Measurements from ENCODE around the gene POC1B. TPM values are rescaled to one million over a fixed set of nuclear protein-coding genes. Genes with fewer than 3 reads are reported as not detected.

Gene POC1B
- total RNA-seq, 4 donors from 2014 or later = 17.6 to 35.2 (median 23.8) TPM

DNA sequence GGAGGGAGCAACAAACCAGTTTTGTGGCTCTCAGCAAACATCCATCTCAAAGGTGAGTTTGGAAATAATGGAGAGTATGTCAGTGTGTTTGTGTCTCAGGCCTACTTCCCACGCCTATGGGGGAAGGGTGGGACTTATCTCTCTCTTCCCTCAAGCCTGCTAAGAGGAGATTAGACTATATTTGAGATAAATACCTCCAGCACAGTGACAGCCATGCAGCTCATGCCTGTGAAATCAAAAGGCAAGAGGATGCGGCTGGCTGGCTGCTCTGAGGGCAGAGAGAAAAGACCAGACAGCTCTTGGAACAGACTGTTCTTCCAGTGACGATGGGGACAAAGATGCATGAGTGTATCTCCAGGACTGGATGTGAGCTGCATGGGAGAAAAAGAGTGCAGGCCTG, 14.7 kb upstream of the POC1B start:
- 69 to 79% methylated on average over 2 to 3 of the region's 3 CpGs for WGBS, 2 donors (ENCODE audit: low coverage in 1 of 2)
- no peaks in the 10 kb centered on the region for H3K9me3 ChIP-seq
- peaks cover 0 to 23% (median 6%) of the 10 kb centered on the region in 3 donors for H3K4me1 ChIP-seq
- H3K4me3 ChIP-seq = no peak overlapping the region
- no peaks in the 10 kb centered on the region for H3K36me3 ChIP-seq
- TF ChIP-seq EP300 (IDR thresholded peaks at IDR 0.05) = no peak
- TF ChIP-seq POLR2AphosphoS5 (IDR thresholded peaks at IDR 0.05) = no peak
- no peak for TF ChIP-seq POLR2A (IDR thresholded peaks at IDR 0.05)
- TF ChIP-seq, protein P1, sequence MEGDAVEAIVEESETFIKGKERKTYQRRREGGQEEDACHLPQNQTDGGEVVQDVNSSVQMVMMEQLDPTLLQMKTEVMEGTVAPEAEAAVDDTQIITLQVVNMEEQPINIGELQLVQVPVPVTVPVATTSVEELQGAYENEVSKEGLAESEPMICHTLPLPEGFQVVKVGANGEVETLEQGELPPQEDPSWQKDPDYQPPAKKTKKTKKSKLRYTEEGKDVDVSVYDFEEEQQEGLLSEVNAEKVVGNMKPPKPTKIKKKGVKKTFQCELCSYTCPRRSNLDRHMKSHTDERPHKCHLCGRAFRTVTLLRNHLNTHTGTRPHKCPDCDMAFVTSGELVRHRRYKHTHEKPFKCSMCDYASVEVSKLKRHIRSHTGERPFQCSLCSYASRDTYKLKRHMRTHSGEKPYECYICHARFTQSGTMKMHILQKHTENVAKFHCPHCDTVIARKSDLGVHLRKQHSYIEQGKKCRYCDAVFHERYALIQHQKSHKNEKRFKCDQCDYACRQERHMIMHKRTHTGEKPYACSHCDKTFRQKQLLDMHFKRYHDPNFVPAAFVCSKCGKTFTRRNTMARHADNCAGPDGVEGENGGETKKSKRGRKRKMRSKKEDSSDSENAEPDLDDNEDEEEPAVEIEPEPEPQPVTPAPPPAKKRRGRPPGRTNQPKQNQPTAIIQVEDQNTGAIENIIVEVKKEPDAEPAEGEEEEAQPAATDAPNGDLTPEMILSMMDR (IDR thresholded peaks at IDR 0.05) = no peak
- no peak for ATAC-seq
- H3K27me3 ChIP-seq = no peaks in the 10 kb centered on the region
- no peak overlapping the region for H3K27ac ChIP-seq

DNA sequence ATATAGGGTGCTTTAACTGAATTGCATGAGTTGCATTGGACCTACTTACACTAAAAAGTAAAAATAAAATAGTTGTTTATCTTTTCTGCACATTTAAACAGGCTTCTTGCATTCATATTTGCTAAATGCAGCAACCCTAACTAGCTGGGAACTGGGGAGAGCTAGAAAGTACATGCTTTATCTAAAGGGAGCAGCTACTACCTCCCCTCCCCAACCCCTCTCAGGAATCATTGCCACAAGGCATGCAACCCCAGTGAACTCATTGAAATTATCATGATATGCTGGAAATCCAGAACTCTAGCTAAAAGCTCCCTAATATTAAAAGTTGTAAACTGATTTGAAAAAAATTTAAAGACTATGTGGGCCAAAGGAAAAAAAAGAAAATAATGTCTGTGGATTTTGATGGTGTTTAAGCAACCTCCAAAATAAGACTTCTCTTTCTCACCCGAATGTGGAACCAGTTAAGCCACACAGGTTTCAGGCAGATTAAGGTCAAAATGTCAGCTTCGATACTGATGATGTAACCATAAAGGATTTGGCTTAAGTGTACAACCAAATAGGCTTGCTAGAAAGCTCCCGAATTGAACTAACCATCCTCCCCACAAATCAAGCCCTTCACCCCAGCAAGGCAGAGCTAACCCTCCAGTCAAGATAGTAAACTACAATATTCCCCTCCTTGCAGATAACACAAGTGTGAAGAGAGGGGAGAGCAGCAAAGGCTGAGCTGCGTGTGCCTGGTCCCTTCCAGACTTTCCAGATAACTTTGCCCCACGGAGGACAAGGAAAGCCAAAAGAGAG, 13.8 kb upstream of the POC1B start:
- TF ChIP-seq EP300 (IDR thresholded peaks at IDR 0.05) (no peak), POLR2A (IDR thresholded peaks at IDR 0.05) (no peak), POLR2AphosphoS5 (IDR thresholded peaks at IDR 0.05) (no peak)
- TF ChIP-seq, protein P1 (IDR thresholded peaks at IDR 0.05) = no peak
- H3K27ac ChIP-seq = no peak overlapping the region
- no peaks in the 10 kb centered on the region for H3K27me3 ChIP-seq
- WGBS, 2 donors (ENCODE audit: low coverage in 1 of 2) = 75 to 82% methylated on average over 4 to 5 of the region's 5 CpGs
- H3K4me3 ChIP-seq = no peak overlapping the region
- peaks cover 0 to 16% (median 3%) of the 10 kb centered on the region in 3 donors for H3K4me1 ChIP-seq
- H3K36me3 ChIP-seq = no peaks in the 10 kb centered on the region
- no peak for ATAC-seq
- no peaks in the 10 kb centered on the region for H3K9me3 ChIP-seq

DNA sequence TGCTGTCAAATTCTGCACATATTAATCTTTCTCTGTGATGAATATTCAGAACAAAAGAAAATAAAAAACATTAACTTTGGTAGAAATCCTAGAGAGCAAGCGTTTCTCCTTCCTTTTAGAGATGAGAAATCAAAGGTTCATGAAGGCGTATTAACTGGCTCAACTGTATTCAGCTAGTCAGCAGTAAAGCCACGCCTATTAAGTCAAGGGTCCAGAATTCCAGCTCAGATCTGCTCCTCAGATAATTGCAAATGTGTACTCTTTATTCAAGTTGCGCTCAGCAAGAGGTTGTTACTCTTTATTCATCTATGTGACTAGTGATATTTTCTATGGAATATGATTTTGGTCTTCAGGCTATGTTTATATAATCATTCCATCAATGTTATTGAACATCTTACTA, 13.1 kb upstream of the POC1B start:
- WGBS, 2 donors (ENCODE audit: low coverage in 1 of 2) = 93 to 100% methylated on average over 4 of the region's 4 CpGs
- Histone ChIP-seq H3K27me3 (no peaks in the 10 kb centered on the region), H3K9me3 (no peaks in the 10 kb centered on the region), H3K4me1 (peaks cover 0 to 13% (median 3%) of the 10 kb centered on the region in 3 donors), H3K36me3 (no peaks in the 10 kb centered on the region), H3K27ac (no peak overlapping the region), H3K4me3 (no peak overlapping the region)
- no peak for ATAC-seq
- TF ChIP-seq POLR2A (IDR thresholded peaks at IDR 0.05) = no peak
- TF ChIP-seq POLR2AphosphoS5 (IDR thresholded peaks at IDR 0.05) = no peak
- TF ChIP-seq, protein P1 (IDR thresholded peaks at IDR 0.05) = no peak
- no peak for TF ChIP-seq EP300 (IDR thresholded peaks at IDR 0.05)

DNA sequence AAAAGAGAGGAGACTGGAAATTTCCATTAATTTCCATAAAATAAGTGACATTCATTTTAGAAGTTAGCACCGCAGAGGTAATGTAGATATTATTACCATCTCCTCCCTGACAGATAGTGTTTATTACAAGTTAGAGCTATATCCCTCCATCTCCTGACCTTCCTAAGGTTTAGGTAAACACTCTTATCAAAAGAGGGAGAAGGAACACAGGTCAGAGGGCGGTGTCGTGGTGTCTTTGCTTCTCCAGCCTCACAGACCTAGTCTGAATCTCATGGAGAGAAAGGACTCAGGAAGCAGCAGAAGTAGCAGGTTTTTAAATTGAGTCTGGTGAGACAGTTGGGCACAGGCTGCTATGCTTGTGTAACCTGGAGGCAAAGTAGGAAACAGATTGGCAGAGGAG, 11.5 kb upstream of the POC1B start:
- no peaks in the 10 kb centered on the region for H3K27me3 ChIP-seq
- no peak overlapping the region for H3K4me3 ChIP-seq
- no peak overlapping the region for H3K27ac ChIP-seq
- 69 to 80% methylated on average over 3 of the region's 3 CpGs for WGBS, 2 donors (ENCODE audit: low coverage in 1 of 2)
- no peaks in the 10 kb centered on the region for H3K36me3 ChIP-seq
- peaks cover 0 to under 1% (median 0%) of the 10 kb centered on the region in 3 donors for H3K4me1 ChIP-seq
- H3K9me3 ChIP-seq = no peaks in the 10 kb centered on the region
- ATAC-seq = no peak
- no peak for TF ChIP-seq POLR2A (IDR thresholded peaks at IDR 0.05)
- TF ChIP-seq POLR2AphosphoS5 (IDR thresholded peaks at IDR 0.05) = no peak
- TF ChIP-seq EP300 (IDR thresholded peaks at IDR 0.05) = no peak
- TF ChIP-seq, protein P1 (IDR thresholded peaks at IDR 0.05) = no peak

- H3K27ac ChIP-seq = no peak overlapping the region
- H3K4me1 ChIP-seq = peaks cover 0 to 28% (median 3%) of the 10 kb centered on the region in 3 donors
- WGBS, 2 donors (ENCODE audit: low coverage in 1 of 2) = 18 to 100% methylated on average over 1 of the region's 1 CpG
- no peaks in the 10 kb centered on the region for H3K36me3 ChIP-seq
- no peaks in the 10 kb centered on the region for H3K27me3 ChIP-seq
- TF ChIP-seq POLR2A (IDR thresholded peaks at IDR 0.05) = no peak
- no peak for TF ChIP-seq EP300 (IDR thresholded peaks at IDR 0.05)
- TF ChIP-seq POLR2AphosphoS5 (IDR thresholded peaks at IDR 0.05) = no peak
- TF ChIP-seq, protein P1 (IDR thresholded peaks at IDR 0.05) = peak; percentile 34 to 72 (median 60)
- ATAC-seq = no peak
- H3K4me3 ChIP-seq = no peak overlapping the region
- no peaks in the 10 kb centered on the region for H3K9me3 ChIP-seq
These were observed 3.9 kb upstream of the POC1B start for GRCh38 chr12:89529738-89530137.

Data from gastroesophageal sphincter (tissue), 4 donors.